Thoracic aorta (tissue), 2 donors: Measurements from ENCODE around the gene ERLEC1. TPM values are rescaled to one million over a fixed set of nuclear protein-coding genes. Genes with fewer than 3 reads are reported as not detected.
"Not testable (repeated sequence)": the region's sequence is repeated elsewhere in the genome, so short reads cannot be mapped to it uniquely, and the experiment has no call there.

Experiments
- ATAC-seq: fragments of 150-250 bp; one replicate; pipeline ENCODE4 v1.8.0; 2017; ENCODE audit warnings: low read depth; ENCODE audit not compliant: insufficient number of reproducible peaks, low FRiP score
- DNase-seq: peaks from one replicate; pipeline ENCODE4 v3.0.0-alpha.2; 2020; ENCODE audit warnings: low spot score
- H3K27ac ChIP-seq, 2 donors: fragments of 200-600 bp; sonication (generic); 1 replicate in 1 of 2; 2 replicates in 1 of 2; pipeline ENCODE4 v1.5.1; 2016; ENCODE audit warnings: mild to moderate bottlenecking in 2 of 2, moderate library complexity in 2 of 2
- H3K27me3 ChIP-seq: fragments of 200-600 bp; sonication (generic); replicated peaks from 2 replicates; pipeline ENCODE4 v1.6.0; 2016; ENCODE audit warnings: mild to moderate bottlenecking; ENCODE audit not compliant: insufficient read depth
- H3K36me3 ChIP-seq: fragments of 200-600 bp; sonication (generic); one replicate; pipeline ENCODE4 v1.5.1; 2016
- H3K4me1 ChIP-seq, 2 donors: fragments of 200-600 bp; sonication (generic); 1 replicate in 1 of 2; 2 replicates in 1 of 2; pipeline versions ENCODE4 v1.5.1 to v1.6.0; 2016; ENCODE audit warnings: low read depth in 2 of 2, mild to moderate bottlenecking in 1 of 2; ENCODE audit not compliant: control insufficient read depth in 1 of 2
- H3K4me3 ChIP-seq: fragments of 200-600 bp; sonication (generic); 2 replicates; pipeline ENCODE4 v1.5.1; 2016; ENCODE audit warnings: mild to moderate bottlenecking
- H3K9me3 ChIP-seq: fragments of 200-600 bp; sonication (generic); 2 replicates; pipeline ENCODE4 v1.5.1; 2016
- CTCF ChIP-seq: fragments of 200-600 bp; sonication (generic); IDR thresholded peaks from one replicate; pipeline ENCODE4 v1.5.1; 2019; ENCODE audit warnings: antibody characterized with exemption
- total RNA-seq, 2 donors: library from RNA; depleted of rRNA; stranded (reverse); fragments of >200 nt; gene quantifications; one replicate each; pipeline versions ENCODE4 v1.1.0 to v1.2.3, GENCODE V29; 2016

The ERLEC1 gene
- total RNA-seq, 2 donors from 2014 or later: 50.3 to 88.5 TPM

DNA sequence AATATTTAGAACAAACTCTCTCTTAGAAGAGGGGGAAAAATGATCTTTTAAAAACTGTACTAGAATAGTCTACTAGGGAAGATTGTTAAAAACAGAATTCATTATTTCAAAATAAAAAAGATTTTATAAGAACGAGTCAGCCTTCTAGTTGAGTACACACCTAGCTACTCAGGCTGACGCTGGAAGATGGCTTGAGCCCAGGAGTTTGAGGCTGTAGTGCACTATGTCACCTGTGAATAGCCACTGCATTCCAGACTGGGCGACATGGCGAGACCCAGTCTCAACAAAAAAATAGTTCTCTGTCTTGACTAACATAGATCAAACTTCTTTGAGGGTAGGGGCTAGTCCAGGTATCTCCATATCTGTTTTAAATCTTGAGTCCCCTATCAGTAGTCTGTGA lies 33.9 kb downstream of the ERLEC1 start:
- no peak for ATAC-seq
- H3K36me3 ChIP-seq: peaks cover 20% of the 10 kb centered on the region
- H3K4me1 ChIP-seq: no peaks in the 10 kb centered on the region
- no peak overlapping the region for H3K27ac ChIP-seq
- H3K27me3 ChIP-seq: no peaks in the 10 kb centered on the region
- no peaks in the 10 kb centered on the region for H3K9me3 ChIP-seq
- no peak for DNase-seq
- TF ChIP-seq CTCF: no peak
- H3K4me3 ChIP-seq: no peak overlapping the region

DNA sequence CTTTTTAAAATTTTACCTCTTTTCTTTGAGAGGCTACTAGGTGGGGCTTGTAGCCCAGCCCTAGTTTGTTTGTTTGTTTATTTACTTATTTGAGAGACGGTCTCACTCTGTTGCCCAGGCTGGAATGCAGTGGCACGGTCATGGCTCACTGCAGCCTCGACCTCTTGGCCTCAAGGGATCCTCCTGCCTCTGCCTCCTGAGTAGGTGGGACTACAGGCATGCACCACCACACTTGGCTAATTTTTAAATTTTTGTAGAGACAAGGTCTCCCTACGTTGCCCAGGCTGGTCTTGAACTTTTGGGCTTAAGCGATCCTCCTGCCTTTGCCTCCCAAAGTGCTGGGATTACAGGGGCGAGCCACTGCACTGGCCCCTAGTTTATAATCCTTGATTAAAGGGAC lies 35.0 kb downstream of the ERLEC1 start:
- H3K27ac ChIP-seq: no peak overlapping the region
- no peaks in the 10 kb centered on the region for H3K9me3 ChIP-seq
- H3K4me1 ChIP-seq: no peaks in the 10 kb centered on the region
- no peak for ATAC-seq
- TF ChIP-seq CTCF: no peak
- H3K27me3 ChIP-seq: no peaks in the 10 kb centered on the region
- peaks cover 11% of the 10 kb centered on the region for H3K36me3 ChIP-seq
- no peak for DNase-seq
- no peak overlapping the region for H3K4me3 ChIP-seq

GRCh38 chr2:53823639-53824038 lies 36.8 kb downstream of the ERLEC1 start:
- H3K36me3 ChIP-seq, H3K4me3 ChIP-seq, H3K4me1 ChIP-seq, H3K9me3 ChIP-seq, H3K27ac ChIP-seq, ATAC-seq, H3K27me3 ChIP-seq, DNase-seq: not testable (repeated sequence)

DNA sequence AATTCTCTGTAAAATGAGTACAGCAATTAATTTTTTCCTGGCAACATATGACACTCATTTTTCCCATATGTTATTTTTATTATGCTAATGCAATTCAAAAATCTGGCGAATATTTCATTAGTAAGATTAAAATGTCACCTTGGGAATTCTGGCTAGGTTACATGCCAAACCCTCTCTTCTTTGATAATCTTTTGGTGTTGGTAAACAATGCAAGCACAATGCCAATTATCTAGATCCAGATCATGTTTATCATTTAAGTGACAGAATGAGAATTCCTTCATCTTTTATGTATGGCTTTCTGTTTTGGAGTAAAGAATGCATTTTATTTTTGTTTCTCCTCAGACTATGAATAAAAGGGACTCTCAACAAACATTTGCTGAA lies 39.2 kb downstream of the ERLEC1 start:
- no peaks in the 10 kb centered on the region for H3K36me3 ChIP-seq
- no peak for TF ChIP-seq CTCF
- H3K4me3 ChIP-seq: no peak overlapping the region
- no peaks in the 10 kb centered on the region for H3K4me1 ChIP-seq
- H3K27me3 ChIP-seq: no peaks in the 10 kb centered on the region
- no peak overlapping the region for H3K27ac ChIP-seq
- DNase-seq (no peak), ATAC-seq (no peak)
- peaks cover 5% of the 10 kb centered on the region for H3K9me3 ChIP-seq

DNA sequence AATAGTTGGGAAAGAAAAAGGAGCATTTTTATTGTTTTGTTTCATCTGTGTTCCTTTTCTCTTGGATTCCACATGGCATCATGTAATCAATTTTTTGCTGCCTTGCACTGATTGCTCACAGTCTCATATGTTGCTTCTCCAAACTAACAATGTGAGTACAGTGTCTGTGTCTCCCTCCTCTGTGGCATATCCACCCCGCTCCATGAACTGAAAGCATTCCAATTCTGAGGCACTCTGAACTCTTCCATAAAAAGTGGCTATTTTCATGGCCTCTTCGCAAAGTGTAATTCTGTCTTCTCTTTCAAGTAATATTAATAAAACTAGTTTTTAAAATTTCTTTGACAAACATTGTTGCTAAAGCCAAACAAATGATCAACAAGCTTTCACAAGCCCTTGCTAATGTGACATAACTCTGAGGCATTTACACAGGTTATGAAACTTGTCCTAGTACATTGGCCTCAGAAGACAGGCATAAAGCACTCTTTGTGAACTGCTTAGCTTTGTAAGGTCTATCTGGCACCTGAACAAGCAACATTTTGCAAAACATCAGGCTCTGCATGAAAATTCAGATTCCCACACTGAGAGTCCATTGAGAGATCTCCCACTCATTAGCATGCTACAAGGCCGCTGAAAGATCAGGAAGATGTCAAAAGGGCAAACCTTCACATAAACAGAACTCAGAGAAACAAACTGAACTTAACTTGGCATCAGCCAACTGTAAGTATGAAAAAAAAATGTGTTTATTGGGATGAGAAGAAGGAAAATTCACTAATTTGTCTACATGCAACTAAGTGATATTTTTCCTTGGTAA lies 39.9 kb downstream of the ERLEC1 start:
- ATAC-seq (no peak), DNase-seq (no peak)
- Histone ChIP-seq H3K4me1 (no peaks in the 10 kb centered on the region), H3K27ac (no peak overlapping the region), H3K9me3 (peaks cover 5% of the 10 kb centered on the region), H3K4me3 (no peak overlapping the region), H3K36me3 (no peaks in the 10 kb centered on the region), H3K27me3 (no peaks in the 10 kb centered on the region)
- TF ChIP-seq CTCF: no peak
